GM12864 (cell line): ENCODE results near the gene BRI3.

Experiments
- DNase-seq: peaks from one replicate; pipeline ENCODE4 v3.0.0-alpha.2; 2011; ENCODE audit warnings: low read depth
- H3K4me3 ChIP-seq: 2 replicates; pipeline ENCODE4 v1.5.1; 2011; ENCODE audit warnings: mild to moderate bottlenecking, low read depth, low read length, control low read depth
- TF ChIP-seq, protein P1 (sequence below): IDR thresholded peaks from 2 replicates; pipeline ENCODE4 v1.5.1; 2011; ENCODE audit warnings: low read depth, mild to moderate bottlenecking, moderate library complexity, low read length, control low read depth, inconsistent platforms; ENCODE audit errors: missing control alignments

BRI3 gene

DNA sequence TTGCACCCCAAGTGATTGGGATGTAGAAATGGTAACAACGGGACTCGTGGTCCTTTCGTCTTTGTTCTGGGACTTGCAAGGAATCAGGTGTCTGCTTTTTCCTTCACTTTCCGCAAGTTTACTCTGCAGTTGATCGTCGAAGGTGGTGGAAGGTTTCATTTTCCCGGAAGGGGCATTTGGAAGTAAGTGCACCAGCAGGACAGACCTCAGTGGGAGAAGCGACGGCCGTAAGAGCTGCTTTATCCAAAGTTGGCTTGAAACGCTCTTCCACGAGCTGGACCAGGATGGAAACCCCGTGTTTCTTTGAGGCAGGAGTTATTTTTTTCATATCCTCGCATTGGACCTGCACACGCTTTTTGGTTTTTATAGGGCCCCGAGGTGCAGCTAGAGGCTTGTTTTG is 1.2 kb downstream of the BRI3 start:
- no peak for DNase-seq
- H3K4me3 ChIP-seq = peak overlapping the region; percentile 82
- TF ChIP-seq, protein P1, sequence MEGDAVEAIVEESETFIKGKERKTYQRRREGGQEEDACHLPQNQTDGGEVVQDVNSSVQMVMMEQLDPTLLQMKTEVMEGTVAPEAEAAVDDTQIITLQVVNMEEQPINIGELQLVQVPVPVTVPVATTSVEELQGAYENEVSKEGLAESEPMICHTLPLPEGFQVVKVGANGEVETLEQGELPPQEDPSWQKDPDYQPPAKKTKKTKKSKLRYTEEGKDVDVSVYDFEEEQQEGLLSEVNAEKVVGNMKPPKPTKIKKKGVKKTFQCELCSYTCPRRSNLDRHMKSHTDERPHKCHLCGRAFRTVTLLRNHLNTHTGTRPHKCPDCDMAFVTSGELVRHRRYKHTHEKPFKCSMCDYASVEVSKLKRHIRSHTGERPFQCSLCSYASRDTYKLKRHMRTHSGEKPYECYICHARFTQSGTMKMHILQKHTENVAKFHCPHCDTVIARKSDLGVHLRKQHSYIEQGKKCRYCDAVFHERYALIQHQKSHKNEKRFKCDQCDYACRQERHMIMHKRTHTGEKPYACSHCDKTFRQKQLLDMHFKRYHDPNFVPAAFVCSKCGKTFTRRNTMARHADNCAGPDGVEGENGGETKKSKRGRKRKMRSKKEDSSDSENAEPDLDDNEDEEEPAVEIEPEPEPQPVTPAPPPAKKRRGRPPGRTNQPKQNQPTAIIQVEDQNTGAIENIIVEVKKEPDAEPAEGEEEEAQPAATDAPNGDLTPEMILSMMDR = no peak

DNA sequence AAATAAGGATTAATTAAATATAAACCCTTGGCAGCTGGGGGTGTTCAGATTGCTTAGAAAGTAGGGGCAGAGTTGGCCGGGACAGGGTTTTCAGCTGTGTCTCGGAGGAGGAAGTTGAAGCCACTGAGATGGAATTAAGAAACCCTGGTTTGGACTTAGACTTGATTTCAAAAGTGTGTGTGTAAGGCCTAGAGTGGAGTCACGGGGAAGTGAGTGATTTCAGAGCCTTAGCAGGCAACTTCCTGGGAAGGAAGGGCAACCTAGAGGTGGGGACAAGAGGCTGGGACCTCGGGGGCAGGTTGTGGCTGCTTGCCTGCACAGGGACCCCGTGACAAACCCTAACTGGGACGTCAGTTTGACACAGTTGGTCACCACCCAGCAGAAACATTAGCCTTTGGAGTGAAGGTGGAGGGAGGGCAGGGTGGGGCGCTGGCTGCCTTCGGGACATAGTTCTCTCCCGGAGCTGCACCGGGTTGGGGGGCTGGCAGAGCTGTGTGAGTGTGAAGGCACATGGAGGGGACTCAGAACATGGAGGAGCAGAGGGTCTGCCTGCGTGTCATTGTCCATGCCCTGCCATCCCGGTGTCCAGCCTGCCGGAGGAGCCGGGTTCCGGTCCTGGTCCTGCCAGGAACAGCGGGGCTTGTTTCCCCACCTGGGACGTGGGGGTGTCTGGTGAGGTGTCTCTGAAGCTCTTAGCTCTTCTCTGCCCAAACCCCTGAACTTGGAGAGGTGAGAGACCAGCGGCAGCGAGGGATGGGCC is 1.8 kb downstream of the BRI3 start:
- TF ChIP-seq, protein P1 = no peak
- DNase-seq = no peak
- no peak overlapping the region for H3K4me3 ChIP-seq

- no peak for DNase-seq
- no peak overlapping the region for H3K4me3 ChIP-seq
- TF ChIP-seq, protein P1 = no peak
Measured at GRCh38 chr7:98283887-98284222, 2.4 kb downstream of the BRI3 start.

DNA sequence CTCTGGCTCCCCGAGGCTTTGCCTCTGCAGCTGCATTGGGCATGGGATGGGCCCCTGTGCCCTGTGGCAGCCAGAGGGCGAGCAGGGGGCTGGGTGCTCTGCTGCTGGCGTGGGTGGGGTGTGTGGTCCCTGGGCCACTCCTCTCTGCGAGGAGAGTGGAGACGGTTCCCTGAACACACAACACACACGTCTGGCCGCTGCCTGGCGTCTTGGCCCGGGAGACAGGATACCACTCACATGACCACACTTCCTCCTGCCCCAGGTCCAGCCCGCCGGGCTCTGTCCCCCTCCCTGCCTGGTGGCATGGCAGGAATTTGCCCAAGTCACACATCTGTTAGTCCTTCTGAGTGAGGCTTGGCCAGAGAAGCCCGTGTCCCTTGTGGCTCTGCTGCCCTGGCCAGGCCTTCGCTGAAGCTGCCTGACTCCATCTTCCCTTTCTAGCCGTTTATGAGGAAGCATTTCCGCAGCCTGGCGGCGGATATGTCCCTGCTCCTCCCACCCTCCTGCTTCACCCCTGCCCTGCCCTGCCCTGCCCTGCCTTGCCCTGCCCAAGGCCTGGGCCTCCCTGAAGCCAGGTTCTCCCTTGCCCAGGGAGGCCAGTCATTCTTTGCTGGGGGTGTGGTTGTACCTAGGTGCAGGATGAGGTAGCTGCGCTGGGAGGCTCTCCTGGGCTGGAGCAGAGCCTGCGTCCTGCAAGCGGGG is 3.0 kb downstream of the BRI3 start:
- H3K4me3 ChIP-seq = no peak overlapping the region
- TF ChIP-seq, protein P1 = no peak
- DNase-seq = no peak

GRCh38 chr7:98285157-98286092 is 3.9 kb downstream of the BRI3 start:
- no peak overlapping the region for H3K4me3 ChIP-seq
- no peak for DNase-seq
- TF ChIP-seq, protein P1 = no peak

GRCh38 chr7:98286093-98286539 is 4.6 kb downstream of the BRI3 start:
- DNase-seq = no peak
- no peak overlapping the region for H3K4me3 ChIP-seq
- TF ChIP-seq, protein P1 = no peak
